Measurements from ENCODE around the gene ZNF750. TPM values are rescaled to one million over a fixed set of nuclear protein-coding genes. Genes with fewer than 3 reads are reported as not detected.

The ZNF750 gene
- total RNA-seq, 1 donor from 2014 or later = not detected

Other genes starting within 250 kb of the ZNF750 start
- gene WDR45B, start 191.6 kb downstream of the ZNF750 start, total RNA-seq = 37.0 and 43.7 TPM in 2 replicates
- gene RAB40B, start 141.3 kb downstream of the ZNF750 start, total RNA-seq = 1.8 and 2.0 TPM in 2 replicates
- gene FN3KRP, start 123.3 kb downstream of the ZNF750 start, total RNA-seq = 34.3 and 37.2 TPM in 2 replicates
- gene FN3K, start 104.4 kb downstream of the ZNF750 start, total RNA-seq = 4.1 and 4.7 TPM in 2 replicates
- gene TBCD, start 88.0 kb downstream of the ZNF750 start, total RNA-seq = 210 and 216 TPM in 2 replicates
- gene METRNL, start 239.6 kb upstream of the ZNF750 start, total RNA-seq = 14.7 and 15.0 TPM in 2 replicates